Measurements from ENCODE around the gene FAM50A.

Gene FAM50A

DNA sequence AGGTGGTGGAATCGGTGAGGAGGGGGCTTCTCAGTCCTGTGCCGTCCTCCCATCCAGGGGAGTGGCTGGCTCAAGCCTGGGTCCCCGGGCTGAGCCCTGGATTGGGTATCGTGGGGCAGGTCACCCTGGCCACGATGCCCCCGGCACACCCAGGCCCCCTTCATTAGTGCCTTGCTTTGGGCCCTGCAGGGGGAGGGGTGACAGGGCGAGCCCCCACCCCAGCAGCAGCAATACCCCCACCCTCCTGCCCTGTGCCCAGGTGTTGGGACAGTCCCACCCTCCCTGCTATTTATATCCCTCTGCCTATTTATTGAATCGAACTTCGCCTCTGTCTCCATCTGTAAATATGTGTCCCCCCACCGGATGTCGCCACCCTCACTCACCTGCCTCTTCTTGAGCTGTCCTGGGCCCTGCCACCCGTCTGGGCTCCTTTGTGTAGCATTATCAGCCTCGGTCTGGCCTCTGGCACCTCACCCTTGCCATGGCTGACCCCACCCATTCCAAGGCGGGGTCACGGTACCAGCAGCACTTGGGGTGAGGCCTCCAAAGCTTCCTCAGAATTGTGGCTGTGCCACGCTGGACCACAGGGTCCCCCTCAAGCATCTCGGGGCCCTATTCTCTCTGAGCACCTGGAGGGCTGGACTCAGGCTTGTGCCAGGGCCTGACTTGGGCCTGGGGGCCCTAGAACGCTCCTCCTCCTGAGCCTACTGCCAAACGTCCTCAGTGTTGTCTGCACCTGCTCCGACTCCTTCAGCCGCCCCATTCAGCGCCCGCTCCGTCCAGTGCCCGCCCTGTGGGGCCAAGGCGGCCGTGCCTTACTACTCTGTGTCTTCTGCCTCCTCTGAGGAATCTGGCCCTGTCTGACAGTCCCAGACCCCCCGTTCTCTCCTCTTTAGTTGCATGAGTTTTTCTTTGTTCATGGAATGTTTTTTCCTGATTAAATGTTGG is 29.0 kb downstream of the FAM50A start:
- H3K27me3 Mint-ChIP-seq: no peaks in the 10 kb centered on the region
- H3K4me3 Mint-ChIP-seq: no peak overlapping the region
- H3K27ac Mint-ChIP-seq: no peak overlapping the region
- peaks cover 4% of the 10 kb centered on the region for H3K36me3 Mint-ChIP-seq (ENCODE audit: low read depth)
- H3K4me1 Mint-ChIP-seq: peaks cover 10% of the 10 kb centered on the region
- DNase-seq (no peak), ATAC-seq (no peak)
- H3K9me3 Mint-ChIP-seq: no peaks in the 10 kb centered on the region

DNA sequence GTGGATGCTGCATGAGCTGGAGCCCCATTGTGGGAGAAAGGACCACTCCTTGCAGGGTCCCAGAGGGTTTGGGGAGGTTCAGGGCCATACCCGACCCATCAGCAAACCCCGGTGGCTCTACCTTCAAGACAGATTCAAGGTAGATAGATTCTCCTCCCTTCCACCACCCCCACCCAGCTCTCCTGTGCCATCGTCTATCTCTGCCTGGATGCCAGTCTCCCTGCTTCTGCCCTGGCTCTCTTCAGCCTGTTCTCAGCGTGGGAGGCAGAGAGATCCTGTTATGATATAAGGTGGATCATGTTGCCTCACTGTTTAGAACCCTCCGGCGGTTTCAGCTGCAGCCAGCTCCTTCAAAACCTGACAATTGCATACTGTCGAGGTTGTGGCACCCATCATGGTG is 29.7 kb downstream of the FAM50A start:
- DNase-seq: no peak
- no peaks in the 10 kb centered on the region for H3K9me3 Mint-ChIP-seq
- H3K4me1 Mint-ChIP-seq: peaks cover 10% of the 10 kb centered on the region
- no peak for ATAC-seq
- peaks cover 4% of the 10 kb centered on the region for H3K36me3 Mint-ChIP-seq (ENCODE audit: low read depth)
- H3K27me3 Mint-ChIP-seq: no peaks in the 10 kb centered on the region
- H3K4me3 Mint-ChIP-seq: no peak overlapping the region
- no peak overlapping the region for H3K27ac Mint-ChIP-seq

DNA sequence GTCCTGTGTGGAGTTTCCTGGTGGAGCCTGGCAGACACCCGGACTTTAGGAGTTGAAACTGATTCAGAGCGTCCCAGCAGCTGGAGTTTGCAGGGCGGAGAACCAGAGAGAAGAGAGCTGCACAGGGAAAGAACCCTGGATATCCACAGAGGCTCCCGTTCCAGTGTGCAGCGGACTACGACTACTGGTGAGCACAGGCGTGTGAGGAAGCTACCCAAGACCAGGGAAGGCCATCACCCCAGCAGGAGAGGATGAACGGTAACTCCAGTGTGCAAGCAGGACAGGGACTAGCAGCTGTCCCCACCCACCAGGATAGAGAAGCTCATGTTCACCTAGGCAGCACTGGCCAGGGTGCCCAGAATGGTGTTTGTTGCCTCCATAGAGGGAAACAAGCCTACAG is 32.9 kb downstream of the FAM50A start:
- ATAC-seq (no peak), DNase-seq (no peak)
- H3K9me3 Mint-ChIP-seq: no peaks in the 10 kb centered on the region
- peaks cover 4% of the 10 kb centered on the region for H3K36me3 Mint-ChIP-seq (ENCODE audit: low read depth)
- no peaks in the 10 kb centered on the region for H3K27me3 Mint-ChIP-seq
- no peak overlapping the region for H3K27ac Mint-ChIP-seq
- H3K4me3 Mint-ChIP-seq: no peak overlapping the region
- H3K4me1 Mint-ChIP-seq: peaks cover 17% of the 10 kb centered on the region

DNA sequence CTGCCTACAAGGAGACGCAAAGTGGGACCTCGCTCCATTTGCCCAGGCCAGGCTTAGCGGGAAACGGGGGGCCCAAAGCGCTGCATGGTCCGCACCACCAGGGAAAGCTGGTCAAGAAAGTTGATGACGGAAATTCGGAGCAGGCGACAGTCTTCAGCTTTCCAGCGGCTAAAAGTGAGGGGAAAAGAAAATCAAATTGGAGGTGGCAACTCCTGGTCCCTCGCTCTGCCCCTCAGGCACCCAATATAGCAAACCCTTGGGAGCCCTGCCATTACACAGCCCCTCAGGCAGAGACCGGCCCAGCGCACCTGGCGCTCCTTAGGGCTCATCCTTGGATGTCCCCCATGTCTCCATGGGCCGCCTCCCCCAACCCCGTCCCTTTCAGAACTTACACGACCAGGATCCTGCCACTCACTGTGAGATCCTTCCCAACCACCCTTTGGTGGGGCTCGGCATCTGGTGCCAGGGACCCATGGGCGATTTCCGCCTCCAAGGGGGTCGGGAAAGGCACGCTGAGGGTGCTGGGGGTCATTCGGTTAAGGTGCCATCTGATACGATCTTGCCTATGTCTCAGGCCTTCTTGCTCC is 34.0 kb downstream of the FAM50A start:
- Mint-ChIP-seq H3K27me3 (no peaks in the 10 kb centered on the region), H3K36me3 (ENCODE audit: low read depth) (peaks cover 4% of the 10 kb centered on the region), H3K4me1 (peaks cover 17% of the 10 kb centered on the region), H3K4me3 (peak overlapping the region; percentile 82), H3K9me3 (no peaks in the 10 kb centered on the region), H3K27ac (peak overlapping the region; percentile 73)
- DNase-seq: no peak
- ATAC-seq: no peak

DNA sequence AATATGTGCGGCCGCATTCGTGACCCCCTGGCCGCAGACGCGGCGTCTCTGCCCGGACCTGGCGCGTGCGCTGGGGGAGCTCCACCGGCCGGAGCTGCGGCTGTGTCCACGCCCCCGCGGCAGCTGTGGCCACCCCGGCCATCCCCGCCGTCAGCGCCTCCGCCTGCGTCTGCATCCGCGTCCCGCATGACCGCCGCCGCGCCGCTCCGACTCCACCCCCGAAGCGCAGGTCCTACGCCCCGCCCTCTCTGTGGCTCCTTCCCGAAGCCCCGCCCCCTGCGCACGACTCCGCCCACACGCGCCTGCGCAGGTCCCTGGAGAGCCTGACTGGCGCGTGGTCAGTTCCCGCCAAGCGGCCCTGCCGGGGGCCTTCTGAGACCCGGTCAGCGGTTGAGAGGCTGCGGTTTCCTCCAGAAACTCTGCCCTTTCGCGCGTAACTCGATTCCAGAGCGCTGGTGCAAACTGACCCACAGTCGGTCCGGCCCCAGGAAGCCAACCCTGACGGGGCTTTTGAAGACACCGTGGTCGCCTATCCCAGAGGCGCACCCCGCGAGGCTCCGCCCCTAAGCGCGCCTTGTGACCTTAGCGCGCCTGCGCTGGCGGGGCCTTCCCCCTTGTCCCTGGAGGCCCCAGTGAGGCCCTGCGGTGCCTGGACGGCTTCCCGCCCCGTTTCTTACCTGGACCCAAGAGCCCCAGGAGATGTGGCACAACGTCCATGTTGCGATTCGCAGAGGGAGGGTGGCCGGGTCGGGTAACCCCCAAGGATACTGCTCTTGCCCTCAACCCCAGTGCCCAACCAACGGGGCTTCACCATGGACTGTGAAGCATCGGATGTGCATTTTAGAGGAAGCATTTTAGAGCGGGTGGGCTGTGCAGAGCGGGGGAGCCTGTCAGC is 35.0 kb downstream of the FAM50A start, which contains the start of gene LAGE3:
TSS of gene LAGE3 (minus strand) at position 554 of the 895 bp plus-strand sequence. CDS start at position 188, 366 bp downstream.
- Mint-ChIP-seq H3K9me3 (no peaks in the 10 kb centered on the region), H3K4me3 (peak within 1 kb of the TSS; percentile 82), H3K36me3 (ENCODE audit: low read depth) (peaks cover 3% of the 10 kb centered on the region), H3K4me1 (peaks cover 24% of the 10 kb centered on the region), H3K27me3 (no peaks in the 10 kb centered on the region), H3K27ac (peak within 1 kb of the TSS; percentile 93)
- ATAC-seq: peak; percentile 94
- DNase-seq: peak; percentile 95

DNA sequence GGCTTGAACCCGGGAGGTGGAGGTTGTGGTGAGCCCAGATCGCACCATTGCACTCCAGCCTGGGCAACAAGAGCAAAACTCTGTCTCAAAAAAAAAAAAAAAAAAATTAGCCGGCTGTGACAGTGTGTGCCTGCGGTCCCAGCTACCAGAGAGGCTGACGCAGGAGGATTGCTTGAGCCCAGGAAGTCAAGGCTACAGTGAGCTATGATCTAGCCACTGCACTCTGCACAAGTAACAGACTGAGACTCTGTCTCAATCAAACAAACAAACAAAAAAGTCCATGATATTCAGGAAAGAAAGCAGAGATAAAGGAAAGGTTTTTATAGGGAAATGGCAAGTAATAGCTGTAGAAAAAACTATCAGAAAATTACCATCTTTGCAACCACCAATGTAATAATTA is 37.3 kb downstream of the FAM50A start:
- no peak overlapping the region for H3K27ac Mint-ChIP-seq
- no peaks in the 10 kb centered on the region for H3K9me3 Mint-ChIP-seq
- DNase-seq (no peak), ATAC-seq (no peak)
- no peaks in the 10 kb centered on the region for H3K27me3 Mint-ChIP-seq
- peaks cover 29% of the 10 kb centered on the region for H3K4me1 Mint-ChIP-seq
- H3K36me3 Mint-ChIP-seq (ENCODE audit: low read depth): no peaks in the 10 kb centered on the region
- H3K4me3 Mint-ChIP-seq: no peak overlapping the region

DNA sequence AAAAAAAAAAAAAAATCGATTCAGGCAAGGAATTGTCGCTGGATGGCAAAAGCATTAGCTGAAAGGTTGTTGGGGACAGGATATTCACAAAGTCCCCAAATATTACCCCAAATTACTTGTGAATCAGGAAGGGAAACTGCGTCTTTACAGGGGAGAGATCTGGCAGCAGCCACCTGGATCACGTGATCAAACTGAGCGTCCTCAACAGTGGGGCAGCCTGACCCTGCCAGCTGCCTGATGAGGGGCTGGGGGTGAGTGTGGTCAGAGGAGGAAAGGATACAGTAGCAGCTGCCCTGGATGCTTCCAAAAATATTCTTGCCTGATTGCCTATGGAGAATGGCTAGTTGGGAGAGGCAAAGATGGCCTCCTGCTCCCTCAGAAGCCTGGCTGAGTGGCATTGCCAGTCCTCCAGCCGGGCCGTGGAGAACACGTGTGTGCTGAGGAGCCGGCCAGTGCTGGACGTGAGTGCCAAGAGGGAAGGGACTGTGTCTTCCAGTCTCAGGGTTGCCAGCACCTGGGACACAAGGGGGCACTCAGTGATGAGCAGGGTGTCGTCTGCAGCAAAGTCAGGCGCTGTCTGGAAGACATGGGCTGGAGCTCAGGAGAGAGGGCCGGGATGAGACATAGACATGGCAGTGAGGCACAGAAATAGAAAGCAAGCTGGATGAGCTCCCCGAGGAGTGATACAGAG is 38.1 kb downstream of the FAM50A start:
- no peak for ATAC-seq
- DNase-seq: no peak
- no peak overlapping the region for H3K4me3 Mint-ChIP-seq
- H3K27ac Mint-ChIP-seq: no peak overlapping the region
- H3K36me3 Mint-ChIP-seq (ENCODE audit: low read depth): no peaks in the 10 kb centered on the region
- H3K4me1 Mint-ChIP-seq: peaks cover 27% of the 10 kb centered on the region
- H3K27me3 Mint-ChIP-seq: no peaks in the 10 kb centered on the region
- no peaks in the 10 kb centered on the region for H3K9me3 Mint-ChIP-seq

DNA sequence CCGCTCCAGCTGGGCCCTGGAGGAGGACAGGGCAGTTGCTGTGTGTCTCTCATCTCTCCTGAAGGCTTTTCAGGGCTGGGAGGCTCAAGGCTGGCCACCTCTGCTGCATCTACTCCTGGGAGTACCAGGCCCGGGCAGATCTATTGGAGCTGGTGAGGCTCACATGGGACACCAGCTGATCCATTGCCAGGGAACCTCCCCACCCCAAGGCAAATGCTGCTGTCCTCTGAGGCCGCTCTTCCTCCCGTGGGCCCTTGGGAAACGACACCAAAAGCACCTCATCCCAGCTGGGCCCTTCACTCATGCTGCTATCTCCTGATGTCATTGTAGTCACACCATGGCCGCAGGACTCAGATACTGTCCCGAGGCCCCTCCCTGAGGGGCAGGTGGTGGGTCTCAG is 38.8 kb downstream of the FAM50A start:
- no peak for ATAC-seq
- peaks cover 27% of the 10 kb centered on the region for H3K4me1 Mint-ChIP-seq
- no peak for DNase-seq
- H3K27me3 Mint-ChIP-seq: no peaks in the 10 kb centered on the region
- H3K4me3 Mint-ChIP-seq: no peak overlapping the region
- H3K9me3 Mint-ChIP-seq: no peaks in the 10 kb centered on the region
- peaks cover under 1% of the 10 kb centered on the region for H3K36me3 Mint-ChIP-seq (ENCODE audit: low read depth)
- no peak overlapping the region for H3K27ac Mint-ChIP-seq

DNA sequence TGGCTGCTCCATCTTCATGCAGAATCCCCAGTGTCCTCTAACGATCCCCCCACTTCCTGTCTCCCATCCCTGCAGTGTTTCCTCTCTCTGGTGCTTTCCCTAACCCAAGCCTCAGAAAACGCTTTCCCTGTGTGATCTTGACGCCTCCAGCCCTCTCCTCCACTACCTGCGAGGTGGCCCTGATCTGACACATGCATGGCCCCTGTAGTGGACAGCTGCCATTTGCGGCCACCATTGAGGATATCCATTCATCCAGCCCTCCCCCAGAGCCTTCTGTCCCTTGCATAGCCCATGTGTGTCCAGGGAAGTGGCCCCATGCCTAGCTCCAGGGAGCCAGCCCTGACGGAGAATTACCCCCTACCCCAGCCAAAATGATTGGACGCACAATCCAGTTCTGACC is 39.4 kb downstream of the FAM50A start:
- no peaks in the 10 kb centered on the region for H3K27me3 Mint-ChIP-seq
- ATAC-seq (no peak), DNase-seq (no peak)
- H3K36me3 Mint-ChIP-seq (ENCODE audit: low read depth): peaks cover 4% of the 10 kb centered on the region
- peaks cover 25% of the 10 kb centered on the region for H3K4me1 Mint-ChIP-seq
- H3K9me3 Mint-ChIP-seq: no peaks in the 10 kb centered on the region
- H3K4me3 Mint-ChIP-seq: peak overlapping the region; percentile 15
- no peak overlapping the region for H3K27ac Mint-ChIP-seq

DNA sequence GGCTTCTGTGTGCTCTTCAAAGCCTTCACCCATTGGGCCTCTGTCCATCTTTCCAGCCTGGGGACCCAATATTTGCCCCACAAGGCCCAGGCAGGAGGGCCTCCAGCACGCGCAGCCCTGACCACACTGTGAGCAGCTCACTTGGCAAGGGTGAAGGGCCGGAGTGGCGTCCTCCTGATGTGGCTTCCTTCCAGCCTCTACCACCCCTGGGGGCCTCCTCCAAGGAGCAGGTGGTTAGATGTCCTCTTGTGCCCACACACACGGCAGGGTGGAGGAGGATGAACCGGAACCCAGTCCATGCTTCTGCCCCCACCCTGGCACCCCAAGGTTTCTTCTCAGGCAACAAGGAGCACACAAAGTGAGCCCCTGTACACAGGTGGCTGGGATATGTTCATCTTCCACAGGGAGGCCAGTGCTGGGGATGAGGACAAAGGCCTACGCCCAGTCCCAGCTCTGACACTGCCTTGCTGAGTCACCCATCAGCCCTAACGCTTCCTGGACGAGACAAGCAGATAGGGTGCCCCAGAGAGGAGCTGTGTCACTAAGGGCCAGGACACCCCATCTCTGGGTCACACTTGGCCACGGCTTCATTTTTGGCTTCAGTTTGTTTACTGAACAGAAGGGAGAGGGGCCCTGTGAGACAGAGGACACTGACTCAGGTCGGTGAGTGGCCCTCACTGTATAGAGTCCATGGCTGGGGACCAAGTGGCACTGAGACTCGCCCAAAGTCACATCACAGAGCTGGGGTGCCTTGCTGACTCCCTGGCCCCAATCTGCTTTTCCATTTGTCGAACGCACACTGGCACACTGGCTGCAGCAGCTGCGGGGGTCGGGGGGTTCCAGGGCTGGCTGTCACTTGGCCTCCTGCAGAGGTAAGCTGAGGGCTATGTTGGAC is 40.6 kb downstream of the FAM50A start:
- H3K4me3 Mint-ChIP-seq: peak overlapping the region; percentile 52
- no peaks in the 10 kb centered on the region for H3K9me3 Mint-ChIP-seq
- peaks cover 25% of the 10 kb centered on the region for H3K4me1 Mint-ChIP-seq
- H3K27me3 Mint-ChIP-seq: no peaks in the 10 kb centered on the region
- ATAC-seq (peak; percentile 33), DNase-seq (no peak)
- H3K36me3 Mint-ChIP-seq (ENCODE audit: low read depth): peaks cover 4% of the 10 kb centered on the region
- H3K27ac Mint-ChIP-seq: peak overlapping the region; percentile 59

DNA sequence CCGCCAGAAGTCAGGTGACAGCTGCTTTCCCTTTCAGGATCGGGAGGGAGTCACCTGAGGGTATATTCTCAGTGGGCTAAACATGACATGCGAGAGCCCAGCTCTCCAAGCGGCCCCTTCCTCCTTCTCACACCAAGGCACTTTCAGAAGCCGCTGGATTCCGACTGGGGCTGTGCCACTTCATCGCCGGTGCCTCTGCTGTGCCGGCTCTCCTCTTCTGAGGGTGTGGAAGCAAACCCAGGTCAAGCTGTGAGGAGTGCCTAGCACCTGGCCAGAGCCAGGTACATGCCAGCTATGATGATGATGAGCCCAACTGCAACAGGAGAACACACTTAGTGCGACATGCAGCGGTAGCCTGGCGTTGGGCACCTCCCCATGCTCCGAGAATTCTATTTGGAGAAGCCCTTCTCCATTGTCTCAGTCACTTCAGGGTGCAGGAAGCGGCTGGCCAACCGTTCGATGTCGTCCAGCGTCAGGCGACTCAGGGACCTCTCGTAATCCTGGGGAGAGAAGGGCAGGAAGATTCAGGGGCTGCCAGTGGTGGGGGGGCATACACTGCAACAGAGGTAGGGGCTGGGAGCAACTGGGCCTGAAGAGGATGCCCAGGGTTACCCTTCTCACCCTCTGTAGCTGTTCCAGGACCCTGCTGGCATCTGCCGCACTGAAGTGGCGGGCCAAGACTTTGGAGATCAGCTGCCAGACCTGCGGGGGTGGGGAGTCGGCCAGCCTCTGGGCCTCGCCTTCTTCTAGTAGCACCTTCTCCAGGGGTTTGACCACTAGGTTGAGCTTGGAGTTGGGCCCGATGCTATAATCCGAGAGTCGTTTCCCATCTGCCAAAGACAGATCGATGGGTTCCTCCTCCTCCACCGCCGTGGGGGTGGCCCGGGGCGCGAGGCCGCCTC is 41.5 kb downstream of the FAM50A start:
- no peaks in the 10 kb centered on the region for H3K9me3 Mint-ChIP-seq
- ATAC-seq: no peak
- DNase-seq: no peak
- peak overlapping the region; percentile 73 for H3K4me3 Mint-ChIP-seq
- no peaks in the 10 kb centered on the region for H3K27me3 Mint-ChIP-seq
- peaks cover 24% of the 10 kb centered on the region for H3K4me1 Mint-ChIP-seq
- H3K36me3 Mint-ChIP-seq (ENCODE audit: low read depth): peaks cover 4% of the 10 kb centered on the region
- peak overlapping the region; percentile 52 for H3K27ac Mint-ChIP-seq

DNA sequence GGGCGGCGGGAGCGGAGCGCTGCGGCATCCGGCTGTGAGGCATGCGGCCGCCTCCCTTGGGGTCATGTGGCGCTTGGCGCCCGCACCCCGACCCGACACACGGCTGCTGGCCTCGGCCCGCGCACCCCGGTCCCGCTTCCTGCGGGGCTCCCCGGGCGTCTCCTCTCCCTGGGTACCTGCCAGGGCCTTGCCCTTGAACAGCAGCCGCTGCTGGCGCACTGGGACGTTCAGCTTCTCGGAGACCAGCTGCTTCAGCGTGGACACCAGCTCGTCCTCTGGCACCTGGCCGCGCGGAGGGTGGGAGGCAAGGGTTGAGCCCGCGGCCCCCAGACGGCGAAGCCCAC is 42.1 kb downstream of the FAM50A start:
- Mint-ChIP-seq H3K4me1 (peaks cover 24% of the 10 kb centered on the region), H3K4me3 (peak overlapping the region; percentile 73), H3K27ac (no peak overlapping the region), H3K27me3 (no peaks in the 10 kb centered on the region), H3K36me3 (ENCODE audit: low read depth) (peaks cover 4% of the 10 kb centered on the region), H3K9me3 (no peaks in the 10 kb centered on the region)
- ATAC-seq (no peak), DNase-seq (peak; percentile 39)

All from activated naive CD8-positive, alpha-beta T cell treated with anti-CD3 and anti-CD28 coated beads, Interleukin-2, amount 50 U/mL, for 24 hours (primary cell).